Nephron progenitor cell (in vitro differentiated cells): ENCODE results near the gene PCDH15.

ENCODE experiments used
- DNase-seq: peaks from one replicate; pipeline ENCODE4 v3.0.0; 2021
- H3K27ac Mint-ChIP-seq: 2 replicates; pipeline ENCODE4 v1.8.0; 2021; ENCODE audit warnings: mild to moderate bottlenecking, moderate library complexity, mixed read lengths
- H3K27me3 Mint-ChIP-seq: 2 replicates; pipeline ENCODE4 v1.8.0; 2021; ENCODE audit warnings: mild to moderate bottlenecking, low read depth, mixed read lengths; ENCODE audit not compliant: poor library complexity
- H3K36me3 Mint-ChIP-seq: 2 replicates; pipeline ENCODE4 v1.8.0; 2021; ENCODE audit warnings: low read depth, mixed read lengths
- H3K4me1 Mint-ChIP-seq: 2 replicates; pipeline ENCODE4 v1.8.0; 2021; ENCODE audit warnings: mixed read lengths
- H3K4me3 Mint-ChIP-seq: 2 replicates; pipeline ENCODE4 v1.8.0; 2021; ENCODE audit warnings: mild to moderate bottlenecking, moderate library complexity, mixed read lengths
- H3K9me3 Mint-ChIP-seq: 2 replicates; pipeline ENCODE4 v1.8.0; 2021; ENCODE audit warnings: mild to moderate bottlenecking, moderate library complexity, mixed read lengths
- CTCF ChIP-seq: fragments of 200-600 bp; sonication (generic); IDR thresholded peaks from 2 replicates; pipeline ENCODE4 v1.5.0; 2021; ENCODE audit warnings: antibody characterized with exemption

Gene PCDH15

GRCh38 chr10:54478601-54479000 lies 322.4 kb downstream of the PCDH15 start:
- Mint-ChIP-seq H3K27me3 (no peaks in the 10 kb centered on the region), H3K36me3 (no peaks in the 10 kb centered on the region), H3K9me3 (no peaks in the 10 kb centered on the region), H3K4me1 (peaks cover 6% of the 10 kb centered on the region), H3K27ac (no peak overlapping the region), H3K4me3 (no peak overlapping the region)
- DNase-seq: no peak
- no peak for TF ChIP-seq CTCF

- no peak overlapping the region for H3K4me3 Mint-ChIP-seq
- peaks cover 6% of the 10 kb centered on the region for H3K4me1 Mint-ChIP-seq
- H3K36me3 Mint-ChIP-seq: no peaks in the 10 kb centered on the region
- TF ChIP-seq CTCF: no peak
- no peaks in the 10 kb centered on the region for H3K27me3 Mint-ChIP-seq
- no peaks in the 10 kb centered on the region for H3K9me3 Mint-ChIP-seq
- no peak for DNase-seq
- no peak overlapping the region for H3K27ac Mint-ChIP-seq
Measured at GRCh38 chr10:54477738-54478137, 323.3 kb downstream of the PCDH15 start.

- TF ChIP-seq CTCF: no peak
- Mint-ChIP-seq H3K4me3 (no peak overlapping the region), H3K36me3 (no peaks in the 10 kb centered on the region), H3K9me3 (no peaks in the 10 kb centered on the region), H3K4me1 (no peaks in the 10 kb centered on the region), H3K27me3 (no peaks in the 10 kb centered on the region), H3K27ac (no peak overlapping the region)
- no peak for DNase-seq
Measured at GRCh38 chr10:54470324-54470631, 330.8 kb downstream of the PCDH15 start.

GRCh38 chr10:54469587-54470323 lies 331.3 kb downstream of the PCDH15 start:
- no peaks in the 10 kb centered on the region for H3K36me3 Mint-ChIP-seq

GRCh38 chr10:54454271-54454670 lies 346.8 kb downstream of the PCDH15 start:
- Mint-ChIP-seq H3K9me3 (no peaks in the 10 kb centered on the region), H3K36me3 (no peaks in the 10 kb centered on the region), H3K27me3 (no peaks in the 10 kb centered on the region), H3K27ac (no peak overlapping the region), H3K4me3 (no peak overlapping the region), H3K4me1 (peaks cover 1% of the 10 kb centered on the region)
- no peak for TF ChIP-seq CTCF
- no peak for DNase-seq

More at GRCh38 chr10:54469587-54470323, 331.3 kb downstream of the PCDH15 start:
- H3K27ac Mint-ChIP-seq: no peak overlapping the region
- no peak overlapping the region for H3K4me3 Mint-ChIP-seq
- H3K4me1 Mint-ChIP-seq: no peaks in the 10 kb centered on the region
- DNase-seq: no peak
- TF ChIP-seq CTCF: no peak
- H3K27me3 Mint-ChIP-seq: no peaks in the 10 kb centered on the region
- no peaks in the 10 kb centered on the region for H3K9me3 Mint-ChIP-seq

- Mint-ChIP-seq H3K27ac (peak overlapping the region; percentile 77), H3K27me3 (no peaks in the 10 kb centered on the region), H3K4me1 (peaks cover 7% of the 10 kb centered on the region), H3K9me3 (no peaks in the 10 kb centered on the region), H3K36me3 (no peaks in the 10 kb centered on the region), H3K4me3 (no peak overlapping the region)
- DNase-seq: no peak
- no peak for TF ChIP-seq CTCF
Measured at GRCh38 chr10:54449056-54449455, 352.0 kb downstream of the PCDH15 start.
